DMS53 treated with DMSO at 0.1 percent for 48 hours (cell line): ENCODE results near the gene MRPS27.

Experiments
- DNase-seq: peaks from one replicate; lab custom pipeline; 2025; ENCODE audit not compliant: unreplicated experiment; lab: John Stamatoyannopoulos, UW

MRPS27 gene

DNA sequence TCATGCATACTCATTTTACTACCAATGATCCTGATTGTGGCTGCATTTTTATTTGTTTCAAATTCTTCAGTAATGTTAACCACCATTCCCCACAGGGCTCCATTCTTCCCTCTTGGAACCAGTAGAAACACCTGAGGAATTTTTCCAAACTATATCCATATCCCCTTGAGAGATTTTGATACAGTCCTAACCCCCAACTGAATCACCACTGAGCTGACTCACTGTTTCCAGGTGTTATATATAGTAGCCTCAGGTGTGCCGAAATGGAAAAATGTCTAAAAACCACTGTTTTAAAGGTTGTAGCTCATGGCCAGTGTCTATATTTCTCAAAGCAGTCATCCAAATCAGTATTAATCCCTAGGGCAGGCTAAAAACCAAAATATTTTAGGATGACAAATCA is 85.2 kb downstream of the MRPS27 start:
- no peak for DNase-seq

DNA sequence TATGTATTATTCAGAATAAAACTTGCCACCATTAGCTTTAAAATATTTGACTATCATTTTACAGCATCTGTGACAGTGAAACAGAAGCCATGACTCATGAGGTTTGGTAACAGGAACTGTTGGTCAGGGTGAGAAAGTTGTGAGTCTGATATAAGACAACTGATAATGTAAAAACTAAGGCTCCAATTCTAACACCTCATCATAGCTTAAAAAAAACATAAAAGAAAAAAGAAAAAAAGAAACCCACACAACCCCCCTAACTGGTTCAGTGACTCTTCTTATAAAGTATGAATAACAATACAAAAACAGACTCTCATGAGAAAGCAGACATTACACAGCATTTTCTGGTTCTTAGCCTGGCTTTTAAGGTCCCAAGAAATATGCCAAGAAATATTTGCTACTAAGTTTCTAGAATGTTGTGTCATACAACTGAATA is 85.8 kb downstream of the MRPS27 start:
- no peak for DNase-seq

DNA sequence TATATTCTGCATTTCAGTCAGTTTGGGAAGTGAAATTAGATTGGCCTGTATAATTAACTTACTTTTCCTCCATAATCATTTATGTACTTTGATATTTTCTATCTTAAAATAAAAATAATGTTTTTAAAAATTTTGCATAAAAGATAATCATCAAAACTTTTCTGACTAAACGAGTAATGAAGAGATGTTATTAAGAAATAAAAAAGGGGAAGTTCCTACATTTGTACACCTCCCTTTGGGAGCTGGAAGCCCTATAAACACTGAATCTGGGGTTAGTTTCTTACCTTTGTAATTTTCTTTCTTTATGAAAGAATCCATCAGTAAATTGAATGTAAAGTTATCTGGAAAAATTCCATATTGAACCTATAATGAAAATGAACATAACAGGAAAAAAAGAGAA is 86.2 kb downstream of the MRPS27 start:
- DNase-seq = no peak

DNA sequence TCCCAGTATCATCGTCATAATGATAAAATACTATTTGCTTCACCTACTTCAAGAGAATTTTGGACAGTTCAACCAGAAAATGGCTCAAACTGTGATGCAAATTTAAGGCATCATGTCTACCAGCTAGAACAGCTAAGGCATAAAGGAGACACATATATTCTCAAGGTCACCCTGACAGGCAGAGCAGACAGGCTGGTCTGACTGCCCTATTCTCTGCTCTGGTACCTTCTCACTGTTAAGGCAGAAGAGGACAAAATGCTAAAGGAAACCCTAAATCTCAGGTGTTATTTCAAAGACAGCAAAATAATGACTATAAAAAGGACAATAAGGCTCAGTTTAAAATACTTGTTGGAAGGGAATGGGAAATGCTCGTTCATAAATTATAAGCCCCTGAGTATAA is 87.2 kb downstream of the MRPS27 start:
- DNase-seq = no peak

DNA sequence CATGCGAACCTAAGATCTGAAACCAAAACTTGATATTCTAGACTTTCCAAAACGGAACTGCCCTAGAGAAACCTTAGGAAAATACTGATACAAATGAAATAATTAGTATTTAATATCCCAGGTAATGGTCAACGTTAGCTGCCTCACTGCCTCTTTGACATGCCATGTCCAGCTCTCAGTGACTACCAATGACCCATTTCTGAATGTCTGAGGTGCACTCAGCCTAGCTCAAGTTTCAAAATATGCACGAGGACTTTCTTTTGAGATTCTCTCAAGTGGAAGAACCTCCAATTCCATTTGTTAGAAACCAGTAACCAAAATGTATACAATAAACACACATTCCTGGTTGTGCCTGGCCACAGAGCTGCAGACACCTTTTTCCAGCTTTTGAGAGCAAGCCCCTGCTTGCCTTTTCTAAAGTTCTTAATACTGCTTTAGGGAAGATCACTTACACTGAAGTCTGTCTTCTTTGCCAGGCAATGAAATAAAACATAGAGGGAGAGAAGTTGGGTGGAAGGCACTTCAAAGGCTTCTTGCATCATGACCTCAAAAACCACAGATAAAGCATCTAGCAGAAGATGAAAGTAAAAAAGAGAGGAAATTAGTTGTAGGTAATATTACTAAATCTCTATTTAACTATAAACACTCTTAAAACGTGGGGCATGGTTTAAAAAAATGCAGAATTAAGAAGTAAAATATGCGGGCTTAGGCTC is 87.9 kb downstream of the MRPS27 start:
- DNase-seq = no peak

DNA sequence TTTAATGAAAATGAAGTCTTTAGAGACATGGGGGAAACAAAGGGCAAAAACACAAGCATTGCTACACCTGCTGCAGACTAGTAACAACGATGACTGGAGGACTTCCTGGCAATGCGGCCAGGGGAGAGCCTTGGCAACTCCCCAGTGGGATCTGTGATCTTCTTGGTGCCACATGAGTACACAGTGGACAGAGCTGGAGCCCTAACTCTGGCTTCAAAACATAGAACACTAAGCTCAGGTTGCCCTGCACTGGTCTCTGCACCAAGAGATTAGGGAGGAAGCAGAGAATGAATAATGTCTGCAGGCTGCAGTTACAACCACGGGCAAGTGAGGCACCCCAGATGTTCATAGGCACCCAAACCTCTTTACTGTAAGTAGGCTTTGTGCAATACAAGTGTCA is 91.1 kb downstream of the MRPS27 start:
- DNase-seq = no peak

DNA sequence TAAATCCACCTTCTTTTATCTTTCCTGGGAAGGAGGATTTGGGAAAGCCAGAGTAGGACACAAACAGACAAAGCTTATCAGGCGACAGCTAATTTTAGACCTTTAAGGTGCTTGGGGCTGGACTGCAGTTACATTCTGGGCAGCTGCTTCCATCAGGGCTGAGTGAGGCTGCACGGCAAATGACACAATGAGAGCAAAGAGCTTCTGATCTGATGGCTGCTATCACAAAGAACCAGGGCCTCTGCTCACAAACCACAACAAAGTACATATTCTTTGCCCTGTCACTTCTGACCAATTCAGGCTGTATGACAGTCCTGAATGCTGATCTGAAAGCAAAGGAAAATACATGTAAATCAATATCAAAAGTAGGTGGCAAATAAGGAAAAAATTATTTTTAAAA is 93.1 kb downstream of the MRPS27 start:
- DNase-seq = no peak

DNA sequence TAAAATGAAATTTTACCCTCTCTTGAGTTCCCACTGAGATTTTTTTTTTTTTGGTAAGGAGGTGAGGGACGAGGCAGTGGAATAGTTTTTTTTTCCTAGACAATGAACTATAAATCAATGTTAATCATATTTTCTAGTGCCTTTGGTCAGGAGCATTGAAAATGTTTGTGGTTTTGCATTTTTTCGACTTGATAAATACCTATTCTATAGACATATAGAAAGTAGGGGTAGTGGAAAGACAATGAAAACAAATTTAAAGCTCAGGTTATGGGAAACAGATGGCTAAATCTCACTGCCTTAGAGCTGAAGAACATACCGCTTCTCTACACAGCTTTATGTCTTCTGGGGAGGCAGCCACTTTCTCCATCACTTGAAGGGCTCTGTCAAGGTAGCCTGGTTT is 94.3 kb downstream of the MRPS27 start:
- DNase-seq = no peak

DNA sequence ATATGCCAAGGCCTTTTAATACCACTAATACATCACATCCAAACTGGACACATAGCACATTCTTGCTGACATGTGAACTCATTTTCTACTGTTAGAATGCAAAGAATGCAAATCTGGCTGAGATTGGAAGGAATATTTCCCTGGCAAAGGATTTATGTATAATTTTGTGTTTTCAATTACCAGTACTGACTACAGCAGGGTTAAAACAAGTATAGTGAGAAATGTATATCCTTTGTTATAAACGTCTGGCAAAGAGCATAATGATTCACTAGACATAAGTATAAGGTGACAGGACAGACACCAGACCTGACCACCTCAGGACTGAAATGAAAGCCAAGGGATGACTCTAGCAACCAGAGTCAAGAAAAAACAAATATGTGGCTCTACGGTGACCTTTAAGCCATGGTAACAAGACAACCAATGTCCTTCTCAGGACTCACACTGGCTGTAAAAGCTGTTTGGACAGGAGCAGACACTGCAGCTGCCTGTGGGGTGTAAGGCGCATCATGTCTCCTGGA is 95.0 kb downstream of the MRPS27 start:
- no peak for DNase-seq

DNA sequence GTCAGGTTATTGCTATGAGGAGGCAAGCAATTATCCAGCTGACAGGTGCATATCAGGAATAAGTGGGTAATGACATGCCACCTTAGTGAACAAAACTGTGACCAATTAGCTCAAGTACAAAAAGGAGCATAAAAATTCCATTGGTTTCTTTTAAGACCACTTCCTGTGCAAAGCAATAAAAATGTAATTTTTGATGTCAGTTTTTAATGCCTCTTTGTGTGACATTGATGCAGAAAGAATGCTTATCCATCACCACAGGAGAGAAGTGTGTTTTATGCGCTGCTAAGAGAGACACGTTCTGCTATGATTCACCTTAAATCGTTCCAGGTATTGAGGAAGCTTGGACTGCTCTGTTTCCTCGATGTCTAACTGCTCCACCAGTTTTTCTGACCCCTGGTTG is 96.7 kb downstream of the MRPS27 start:
- DNase-seq = no peak

DNA sequence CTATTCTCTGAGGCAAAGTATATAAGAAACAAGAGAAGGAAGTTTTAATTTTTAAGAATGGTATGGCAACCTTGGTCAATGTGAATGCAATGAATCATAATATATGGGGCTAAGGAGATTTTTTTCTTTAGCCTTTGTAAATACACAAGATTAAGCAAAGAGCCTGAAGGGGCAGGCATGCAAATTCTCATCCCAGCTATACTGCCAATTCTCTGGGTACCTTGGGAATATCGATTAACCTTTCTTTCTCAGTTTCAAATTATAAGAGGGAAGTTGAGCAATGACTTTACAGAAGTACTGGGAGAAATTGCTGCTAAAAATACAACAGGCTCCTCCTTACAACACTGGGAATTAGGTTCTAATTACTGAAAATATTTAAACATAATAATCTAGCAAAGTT is 97.5 kb downstream of the MRPS27 start:
- DNase-seq = no peak

DNA sequence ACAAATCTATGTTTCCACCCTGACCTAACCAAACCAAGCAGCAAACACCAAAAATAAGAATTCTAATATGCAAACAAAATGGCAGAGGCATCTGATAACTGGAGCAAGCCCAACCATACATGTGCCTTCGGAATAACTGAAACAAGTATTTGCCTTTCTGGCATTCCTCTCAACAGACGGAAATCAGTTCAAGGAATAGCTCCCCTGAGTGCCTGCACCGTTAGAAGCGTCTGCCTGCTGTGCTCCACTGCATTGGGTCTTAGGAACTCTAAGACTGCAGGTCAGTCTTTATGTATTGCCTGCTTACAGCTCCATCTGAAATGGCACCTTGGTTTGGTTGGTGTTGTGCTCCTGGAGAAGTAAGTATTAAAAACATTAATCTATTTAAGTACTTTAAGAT is 98.5 kb downstream of the MRPS27 start:
- DNase-seq = no peak

DNA sequence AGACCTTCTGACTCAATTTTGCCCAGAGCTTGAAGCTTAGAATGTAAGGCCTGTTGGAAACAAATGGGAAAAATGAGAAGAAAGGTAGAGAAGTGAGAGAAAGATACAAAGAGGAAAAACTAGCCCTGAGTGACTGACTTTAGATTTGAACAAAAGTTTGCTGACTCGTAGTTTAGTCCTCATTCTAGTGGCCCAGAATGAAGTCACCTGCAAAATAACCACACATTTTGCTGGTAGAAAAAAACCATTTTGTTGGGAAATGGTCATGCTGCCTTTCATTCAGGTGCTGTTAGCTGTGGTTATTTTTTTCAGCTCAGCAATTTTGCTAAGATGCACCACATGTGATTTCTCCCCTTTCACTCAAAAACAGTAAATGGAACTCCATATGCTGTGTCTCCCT is 98.9 kb downstream of the MRPS27 start:
- no peak for DNase-seq

DNA sequence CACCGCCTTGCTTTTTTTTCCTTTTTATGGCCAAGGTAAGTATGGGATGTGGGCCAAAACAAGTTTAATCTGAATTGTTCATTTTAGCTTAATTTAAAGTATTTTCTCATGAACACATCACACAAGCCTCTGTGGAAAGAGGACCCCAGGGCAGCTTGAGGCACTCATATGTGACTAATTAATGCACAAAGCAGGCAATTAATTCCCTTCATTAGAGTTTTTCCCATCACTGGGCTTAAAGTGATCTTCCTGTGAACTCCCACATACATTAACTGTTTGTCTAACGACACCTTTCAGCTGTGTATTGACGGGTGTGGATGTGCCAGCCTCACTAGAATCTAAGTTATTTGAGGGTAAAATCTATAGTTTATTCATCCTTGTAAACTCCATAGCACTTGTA is 103.3 kb downstream of the MRPS27 start:
- no peak for DNase-seq

DNA sequence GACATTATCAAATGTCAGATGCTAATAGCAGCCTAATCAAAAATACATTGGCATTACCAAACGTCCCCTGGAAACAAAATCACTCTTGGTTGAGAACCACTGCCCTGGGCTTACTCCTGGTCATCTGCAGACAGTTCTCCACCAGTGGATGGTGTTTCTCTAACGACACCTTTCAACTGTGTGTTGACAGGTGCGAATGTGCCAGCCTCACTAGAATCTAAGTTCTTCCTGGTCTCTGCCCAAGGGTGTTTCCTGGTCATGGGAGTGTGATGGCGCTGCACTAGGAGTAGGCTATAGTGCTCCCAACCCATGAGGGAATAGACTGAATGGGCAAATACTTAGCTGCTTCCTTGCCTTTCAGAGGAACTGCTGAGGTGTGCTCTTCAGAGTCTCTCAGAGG is 105.9 kb downstream of the MRPS27 start:
- DNase-seq = no peak

DNA sequence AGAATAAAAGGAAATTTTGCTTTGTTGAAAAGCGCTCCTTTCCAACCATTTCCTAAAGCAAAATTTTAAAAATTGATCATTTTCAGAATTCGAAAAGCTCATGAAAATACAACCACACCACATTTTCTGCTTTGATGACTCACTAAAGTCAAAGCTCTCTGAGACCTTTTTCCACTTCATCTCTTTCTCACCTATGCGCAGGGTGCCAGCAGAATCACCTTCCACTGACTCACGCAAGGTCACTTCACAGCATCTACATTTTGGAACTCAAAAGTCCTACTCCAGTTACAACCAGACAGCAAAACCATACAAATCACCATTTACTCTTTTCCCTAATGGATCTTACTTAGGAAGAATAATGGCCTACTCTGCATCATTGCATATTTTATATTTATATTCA is 106.6 kb downstream of the MRPS27 start:
- DNase-seq = no peak

DNA sequence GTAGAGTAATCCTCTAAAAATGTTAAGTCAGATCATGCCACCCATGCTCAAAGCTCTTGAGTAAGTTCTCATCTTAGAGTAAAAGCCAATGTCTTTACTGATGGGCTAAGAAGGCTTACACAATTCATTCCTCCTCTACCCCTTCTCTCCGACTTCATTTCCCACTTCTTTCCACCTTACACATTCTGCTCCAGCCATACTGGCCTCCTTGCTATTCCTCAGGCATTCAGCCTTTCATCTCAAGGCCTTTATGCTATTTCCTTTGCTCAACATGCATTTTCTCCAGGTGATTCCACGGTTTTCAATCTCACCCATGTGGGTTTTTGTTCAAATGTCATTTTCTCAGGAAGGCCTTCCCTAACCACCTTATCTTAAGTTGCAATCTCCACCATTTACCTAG is 107.9 kb downstream of the MRPS27 start:
- no peak for DNase-seq

DNA sequence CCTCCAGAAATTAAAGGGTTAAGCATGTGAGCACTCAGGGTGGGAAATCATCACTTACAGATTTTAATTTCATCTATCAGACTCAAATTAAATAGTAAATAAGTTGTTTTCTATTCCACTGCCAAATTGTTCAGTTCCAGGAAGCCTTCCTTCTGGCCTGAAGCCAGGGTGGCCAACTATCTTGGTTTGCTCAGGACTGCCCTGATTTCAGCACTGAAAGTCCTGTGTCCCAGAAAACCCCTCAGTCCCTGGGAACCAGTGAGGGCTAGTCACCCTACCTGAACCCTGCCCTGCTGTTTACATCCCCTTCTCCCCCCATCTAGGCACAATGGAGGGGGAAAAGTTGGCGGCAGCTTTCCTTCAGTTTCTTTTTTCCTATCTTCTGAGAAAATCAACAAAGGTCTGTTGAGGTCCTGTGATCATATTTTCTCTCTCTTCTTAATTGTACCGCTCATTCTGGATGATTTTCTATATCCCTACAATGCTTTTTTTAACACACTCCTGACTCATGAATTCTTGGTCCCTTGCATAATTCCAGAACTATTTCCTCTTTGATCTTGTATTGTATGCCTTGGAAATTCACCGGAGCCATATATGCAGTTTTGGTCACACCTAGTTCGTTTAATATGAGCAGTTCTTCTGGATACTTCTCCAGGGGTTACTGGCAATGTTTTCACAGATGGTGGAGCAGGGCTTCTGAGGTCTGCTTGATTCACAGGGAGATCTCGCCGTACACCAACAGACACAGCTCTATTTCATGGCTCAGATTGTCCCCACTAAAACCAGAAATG is 109.0 kb downstream of the MRPS27 start:
- DNase-seq = no peak

DNA sequence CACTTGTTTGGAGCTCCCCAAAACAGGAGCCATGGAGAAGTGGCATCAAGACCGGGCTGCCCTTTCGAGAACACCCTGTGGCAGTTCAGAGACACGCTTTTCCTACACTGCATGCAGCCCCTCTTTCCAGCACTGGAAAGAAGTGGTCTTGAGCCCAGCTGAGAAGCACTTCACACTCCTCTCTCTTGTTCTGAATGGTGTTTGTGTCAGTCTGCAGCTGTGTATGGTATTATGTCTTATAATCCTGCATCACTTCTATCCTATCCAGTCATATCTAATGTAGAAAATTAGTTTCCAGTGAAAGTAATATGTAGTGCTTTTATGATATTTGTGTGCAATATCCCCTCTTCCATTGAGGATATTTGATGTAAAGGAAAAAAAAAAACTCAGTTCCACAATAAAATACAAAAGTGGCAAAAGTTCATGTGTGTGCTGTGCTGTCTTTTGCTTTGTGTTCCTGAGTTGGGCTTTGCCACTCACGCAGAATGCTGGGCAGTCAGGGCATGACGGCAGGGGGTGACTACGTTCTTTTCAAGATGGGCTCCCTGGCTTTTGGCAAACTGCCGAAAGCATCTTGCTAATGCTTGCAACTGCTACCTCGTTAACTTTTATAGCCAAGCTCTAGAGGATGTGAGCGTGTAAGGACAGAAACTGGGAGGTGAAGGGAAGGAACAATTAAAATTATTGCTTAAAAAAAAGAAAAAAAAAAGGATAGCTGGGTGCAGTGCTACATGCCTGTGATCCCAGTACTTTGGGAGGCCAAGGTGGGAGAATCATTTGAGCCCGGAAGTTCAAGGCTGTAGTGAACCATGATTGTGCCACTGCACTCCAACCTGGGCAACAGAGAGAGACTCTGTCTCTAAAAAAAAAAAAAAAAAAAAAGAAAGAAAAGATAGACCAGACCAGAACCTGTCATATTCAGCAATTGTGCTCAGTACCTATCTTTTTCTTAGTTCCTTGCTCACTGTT is 110.6 kb downstream of the MRPS27 start:
- DNase-seq = no peak

DNA sequence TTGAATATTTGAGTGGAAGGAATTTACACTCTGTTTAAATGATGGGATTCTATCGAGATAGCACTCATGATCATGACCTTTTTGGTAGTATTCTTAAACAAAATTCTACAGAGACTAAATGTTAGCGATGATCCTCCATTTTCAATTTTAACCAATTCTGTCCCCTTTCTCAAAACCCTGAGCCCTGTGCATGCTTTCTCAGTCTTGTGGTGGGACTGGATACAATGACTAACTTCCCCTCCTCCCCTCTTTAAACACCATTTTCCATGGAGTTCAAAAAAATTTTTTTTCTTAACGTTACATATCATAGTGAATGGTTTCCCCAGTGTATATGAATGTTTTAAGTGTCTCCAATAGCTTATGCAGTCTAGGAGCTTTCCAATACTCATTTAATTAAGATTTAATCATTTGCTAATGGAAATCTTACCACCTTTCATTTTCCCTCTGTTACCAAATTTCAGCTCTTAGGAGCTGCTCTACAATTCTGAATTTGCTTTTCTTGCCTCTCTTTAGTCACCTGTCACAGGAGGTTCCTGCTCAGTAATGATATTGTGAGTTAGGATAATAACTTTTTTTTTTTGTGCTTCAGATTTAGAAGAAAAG is 111.6 kb downstream of the MRPS27 start:
- DNase-seq = no peak

DNA sequence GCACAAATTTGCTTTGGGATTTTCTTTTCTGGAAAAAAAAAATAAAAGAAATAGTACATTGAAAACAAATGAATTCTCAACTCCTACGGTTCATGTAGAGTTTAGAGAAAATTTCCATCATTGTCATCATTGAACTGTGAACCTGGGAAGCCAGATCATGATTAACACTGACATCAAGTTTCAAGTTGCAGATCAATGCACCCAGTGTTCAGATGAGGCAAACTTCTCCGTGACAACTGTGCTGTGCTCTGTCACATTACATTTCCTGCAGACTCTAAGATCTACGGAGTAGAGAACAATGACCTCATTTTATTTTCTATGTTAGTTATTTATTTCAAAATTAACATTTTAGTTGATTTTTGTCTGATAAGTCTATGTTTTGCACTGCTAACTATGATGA is 113.0 kb downstream of the MRPS27 start:
- DNase-seq = no peak
